Stimulated activated CD4-positive, alpha-beta T cell treated with anti-CD3 and anti-CD28 coated beads, Interleukin-12 subunit alpha, Interleukin-12 subunit beta, amount 100 ng/mL, for 48 hours (primary cell): ENCODE results near the gene MORN1.
"Not testable (repeated sequence)": the region's sequence is repeated elsewhere in the genome, so short reads cannot be mapped to it uniquely, and the experiment has no call there.

Experiments used
- DNase-seq, 3 donors: peaks; one replicate each; pipeline ENCODE4 v3.0.0-alpha.2; 2020; ENCODE audit warnings: low read depth in 2 of 3, low spot score in 1 of 3

MORN1 gene

GRCh38 chr1:2339206-2340085, 51.9 kb downstream of the MORN1 start:
- DNase-seq: no peak

GRCh38 chr1:2337501-2337900, 53.9 kb downstream of the MORN1 start:
- DNase-seq: no peak

GRCh38 chr1:2337081-2337480, 54.3 kb downstream of the MORN1 start:
- DNase-seq: no peak

- no peak for DNase-seq
Measured at GRCh38 chr1:2336499-2336898, 54.9 kb downstream of the MORN1 start.

- no peak for DNase-seq
Measured at GRCh38 chr1:2335721-2336455, 55.5 kb downstream of the MORN1 start.

GRCh38 chr1:2334883-2335534, 56.3 kb downstream of the MORN1 start:
- DNase-seq: no peak

- DNase-seq: no peak
Measured at GRCh38 chr1:2334366-2334765, 57.0 kb downstream of the MORN1 start.

GRCh38 chr1:2331580-2331979, 59.8 kb downstream of the MORN1 start:
- not testable (repeated sequence) for DNase-seq

GRCh38 chr1:2331200-2331544, 60.2 kb downstream of the MORN1 start:
- no peak for DNase-seq

GRCh38 chr1:2330519-2331199, 60.7 kb downstream of the MORN1 start:
- DNase-seq: no peak

- no peak for DNase-seq
Measured at GRCh38 chr1:2330035-2330434, 61.3 kb downstream of the MORN1 start.

GRCh38 chr1:2328676-2329455, 62.5 kb downstream of the MORN1 start:
- no peak for DNase-seq

GRCh38 chr1:2327841-2328240, 63.5 kb downstream of the MORN1 start:
- no peak for DNase-seq

- DNase-seq: not testable (repeated sequence)
Measured at GRCh38 chr1:2327162-2327561, 64.2 kb downstream of the MORN1 start.

- no peak for DNase-seq
Measured at GRCh38 chr1:2326524-2326923, 64.8 kb downstream of the MORN1 start.

- no peak for DNase-seq
Measured at GRCh38 chr1:2324553-2325366, 66.6 kb downstream of the MORN1 start.

GRCh38 chr1:2323451-2323974, 67.8 kb downstream of the MORN1 start:
- DNase-seq: no peak

GRCh38 chr1:2322581-2323211, 68.7 kb downstream of the MORN1 start:
- no peak for DNase-seq

- no peak for DNase-seq
Measured at GRCh38 chr1:2322065-2322571, 69.2 kb downstream of the MORN1 start.
